Astrocyte (in vitro differentiated cells and primary cell): ENCODE measurements around the gene ACTN2.

Experiments
- EZH2 ChIP-seq: IDR thresholded peaks from 2 replicates; pipeline ENCODE4 v1.6.1; 2012; ENCODE audit warnings: mild to moderate bottlenecking, low read length, inconsistent platforms; ENCODE audit not compliant: insufficient read depth
- TF ChIP-seq, protein P1 (sequence below): IDR thresholded peaks from 2 replicates; pipeline ENCODE4 v1.5.1; 2011; ENCODE audit warnings: low read depth, mild to moderate bottlenecking, inconsistent platforms, low read length, moderate library complexity; ENCODE audit not compliant: insufficient read depth

- TF ChIP-seq, protein P1, sequence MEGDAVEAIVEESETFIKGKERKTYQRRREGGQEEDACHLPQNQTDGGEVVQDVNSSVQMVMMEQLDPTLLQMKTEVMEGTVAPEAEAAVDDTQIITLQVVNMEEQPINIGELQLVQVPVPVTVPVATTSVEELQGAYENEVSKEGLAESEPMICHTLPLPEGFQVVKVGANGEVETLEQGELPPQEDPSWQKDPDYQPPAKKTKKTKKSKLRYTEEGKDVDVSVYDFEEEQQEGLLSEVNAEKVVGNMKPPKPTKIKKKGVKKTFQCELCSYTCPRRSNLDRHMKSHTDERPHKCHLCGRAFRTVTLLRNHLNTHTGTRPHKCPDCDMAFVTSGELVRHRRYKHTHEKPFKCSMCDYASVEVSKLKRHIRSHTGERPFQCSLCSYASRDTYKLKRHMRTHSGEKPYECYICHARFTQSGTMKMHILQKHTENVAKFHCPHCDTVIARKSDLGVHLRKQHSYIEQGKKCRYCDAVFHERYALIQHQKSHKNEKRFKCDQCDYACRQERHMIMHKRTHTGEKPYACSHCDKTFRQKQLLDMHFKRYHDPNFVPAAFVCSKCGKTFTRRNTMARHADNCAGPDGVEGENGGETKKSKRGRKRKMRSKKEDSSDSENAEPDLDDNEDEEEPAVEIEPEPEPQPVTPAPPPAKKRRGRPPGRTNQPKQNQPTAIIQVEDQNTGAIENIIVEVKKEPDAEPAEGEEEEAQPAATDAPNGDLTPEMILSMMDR: no peak
- TF ChIP-seq EZH2: no peak
Measured at GRCh38 chr1:236808564-236809130, 122.3 kb downstream of the ACTN2 start.
